Breast epithelium (tissue), 4 donors: Measurements from ENCODE around the gene NAV2. TPM values are rescaled to one million over a fixed set of nuclear protein-coding genes. Genes with fewer than 3 reads are reported as not detected.

Experiments used
- DNase-seq, 2 donors: peaks; one replicate each; pipeline ENCODE4 v3.0.0-alpha.2; 2019; ENCODE audit warnings: low spot score in 2 of 2
- H3K27ac ChIP-seq, 2 donors: fragments of 200-600 bp; sonication (generic) in 1 of 2; one replicate each; pipeline ENCODE4 v1.5.1; 2016 to 2019; ENCODE audit warnings: mild to moderate bottlenecking in 1 of 2
- H3K27me3 ChIP-seq, 2 donors: fragments of 200-600 bp; sonication (generic) in 1 of 2; one replicate each; pipeline versions ENCODE4 v1.5.1 to v1.6.0; 2017 to 2019; ENCODE audit warnings: control low read depth in 1 of 2, mild to moderate bottlenecking in 1 of 2
- H3K36me3 ChIP-seq: fragments of 200-600 bp; one replicate; pipeline ENCODE4 v1.5.1; 2019
- H3K4me1 ChIP-seq, 2 donors: fragments of 200-600 bp; sonication (generic); one replicate each; pipeline ENCODE4 v1.5.1; 2016 to 2019; ENCODE audit warnings: control low read depth in 1 of 2
- H3K4me3 ChIP-seq, 3 donors: fragments of 200-600 bp; sonication (generic); 1 replicate in 2 of 3; 2 replicates in 1 of 3; pipeline ENCODE4 v1.5.1; 2016 to 2019; ENCODE audit warnings: mild to moderate bottlenecking in 3 of 3, moderate library complexity in 2 of 3
- H3K9me3 ChIP-seq, 2 donors: fragments of 200-600 bp; sonication (generic) in 1 of 2; one replicate each; pipeline ENCODE4 v1.5.1; 2016 to 2019; ENCODE audit warnings: control low read depth in 1 of 2
- POLR2A ChIP-seq: fragments of 450-650 bp; IDR thresholded peaks from one replicate; pipeline ENCODE4 v1.6.1; 2016; ENCODE audit warnings: antibody characterized with exemption, mild to moderate bottlenecking, moderate library complexity
- POLR2AphosphoS5 ChIP-seq, 3 donors: sonication (generic); formaldehyde crosslinking; IDR thresholded peaks; one replicate each; pipeline ENCODE4 v1.6.1; 2017; ENCODE audit warnings: antibody characterized with exemption in 3 of 3
- intact Hi-C: fragments of 100-400 bp; cut with DNase I; formaldehyde crosslinking; loops from one replicate; pipeline ENCODE4 v1.15.1; 2023; ENCODE audit warnings: low total_unique reads
- total RNA-seq, 3 donors: library from RNA; depleted of rRNA; stranded (reverse); fragments of >200 nt; gene quantifications; one replicate each; pipeline ENCODE4 v1.1.0, GENCODE V29; 2016
- TF ChIP-seq, protein P1 (sequence below), 3 donors: fragments of 450-650 bp; IDR thresholded peaks; one replicate each; pipeline ENCODE4 v1.5.1; 2016 to 2017; ENCODE audit warnings: antibody characterized with exemption in 3 of 3, mild to moderate bottlenecking in 3 of 3, moderate library complexity in 3 of 3

NAV2 gene
- total RNA-seq, 3 donors from 2014 or later = 28.2 to 61.8 (median 31.4) TPM

DNA sequence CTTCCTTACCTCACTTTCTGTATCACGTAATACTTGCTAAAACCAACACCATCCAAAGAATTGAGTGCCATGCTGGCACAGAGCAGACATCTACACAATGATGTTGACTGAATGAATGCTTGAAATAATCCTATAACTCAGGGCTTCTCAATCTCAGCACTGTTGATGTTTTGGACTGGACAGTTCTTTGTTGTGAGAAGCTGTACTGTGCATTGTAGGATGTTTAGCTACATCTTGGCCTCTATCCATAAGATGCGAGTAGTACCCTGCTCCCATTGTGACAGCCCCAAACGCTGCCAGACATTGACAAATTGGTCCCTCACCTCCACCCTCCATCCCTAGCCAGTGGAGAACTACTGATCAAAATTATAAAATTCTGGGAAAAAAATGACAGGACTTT lies 153.4 kb downstream of the NAV2 start:
- intact Hi-C loops = no loop called here
- Histone ChIP-seq H3K4me3 (no peak overlapping the region), H3K36me3 (no peaks in the 10 kb centered on the region), H3K27me3 (no peaks in the 10 kb centered on the region), H3K9me3 (no peaks in the 10 kb centered on the region), H3K27ac (no peak overlapping the region), H3K4me1 (peaks cover 0 to 12% of the 10 kb centered on the region in 2 donors)
- DNase-seq = no peak
- no peak for TF ChIP-seq POLR2AphosphoS5 (IDR thresholded peaks at IDR 0.05)

DNA sequence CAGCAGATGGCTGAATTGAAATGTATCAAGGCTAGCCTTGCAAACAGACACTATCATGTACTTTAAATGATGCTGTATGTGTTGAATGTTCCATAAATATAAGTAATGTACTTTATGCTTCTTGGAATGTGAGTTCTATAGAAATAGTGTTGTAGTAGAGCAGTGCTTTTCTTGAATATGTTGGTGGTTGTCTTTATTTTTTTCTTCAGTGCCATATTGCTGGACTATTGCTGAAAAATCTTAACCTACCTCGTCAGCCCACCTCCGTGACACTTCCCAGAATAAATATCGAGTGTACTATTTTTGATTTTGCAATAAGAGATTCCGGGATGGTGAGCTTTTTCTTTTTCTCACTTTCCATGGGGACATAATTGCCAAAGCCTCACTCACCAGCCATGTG lies 153.9 kb downstream of the NAV2 start:
- no peaks in the 10 kb centered on the region for H3K36me3 ChIP-seq
- H3K27me3 ChIP-seq = no peaks in the 10 kb centered on the region
- H3K9me3 ChIP-seq = no peaks in the 10 kb centered on the region
- DNase-seq = no peak
- intact Hi-C loops = no loop called here
- H3K4me1 ChIP-seq = peaks cover 0 to 12% of the 10 kb centered on the region in 2 donors
- H3K27ac ChIP-seq = no peak overlapping the region
- no peak for TF ChIP-seq POLR2A
- TF ChIP-seq POLR2AphosphoS5 (IDR thresholded peaks at IDR 0.05) = no peak
- TF ChIP-seq, protein P1, sequence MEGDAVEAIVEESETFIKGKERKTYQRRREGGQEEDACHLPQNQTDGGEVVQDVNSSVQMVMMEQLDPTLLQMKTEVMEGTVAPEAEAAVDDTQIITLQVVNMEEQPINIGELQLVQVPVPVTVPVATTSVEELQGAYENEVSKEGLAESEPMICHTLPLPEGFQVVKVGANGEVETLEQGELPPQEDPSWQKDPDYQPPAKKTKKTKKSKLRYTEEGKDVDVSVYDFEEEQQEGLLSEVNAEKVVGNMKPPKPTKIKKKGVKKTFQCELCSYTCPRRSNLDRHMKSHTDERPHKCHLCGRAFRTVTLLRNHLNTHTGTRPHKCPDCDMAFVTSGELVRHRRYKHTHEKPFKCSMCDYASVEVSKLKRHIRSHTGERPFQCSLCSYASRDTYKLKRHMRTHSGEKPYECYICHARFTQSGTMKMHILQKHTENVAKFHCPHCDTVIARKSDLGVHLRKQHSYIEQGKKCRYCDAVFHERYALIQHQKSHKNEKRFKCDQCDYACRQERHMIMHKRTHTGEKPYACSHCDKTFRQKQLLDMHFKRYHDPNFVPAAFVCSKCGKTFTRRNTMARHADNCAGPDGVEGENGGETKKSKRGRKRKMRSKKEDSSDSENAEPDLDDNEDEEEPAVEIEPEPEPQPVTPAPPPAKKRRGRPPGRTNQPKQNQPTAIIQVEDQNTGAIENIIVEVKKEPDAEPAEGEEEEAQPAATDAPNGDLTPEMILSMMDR (IDR thresholded peaks at IDR 0.05) = no peak
- H3K4me3 ChIP-seq = no peak overlapping the region

DNA sequence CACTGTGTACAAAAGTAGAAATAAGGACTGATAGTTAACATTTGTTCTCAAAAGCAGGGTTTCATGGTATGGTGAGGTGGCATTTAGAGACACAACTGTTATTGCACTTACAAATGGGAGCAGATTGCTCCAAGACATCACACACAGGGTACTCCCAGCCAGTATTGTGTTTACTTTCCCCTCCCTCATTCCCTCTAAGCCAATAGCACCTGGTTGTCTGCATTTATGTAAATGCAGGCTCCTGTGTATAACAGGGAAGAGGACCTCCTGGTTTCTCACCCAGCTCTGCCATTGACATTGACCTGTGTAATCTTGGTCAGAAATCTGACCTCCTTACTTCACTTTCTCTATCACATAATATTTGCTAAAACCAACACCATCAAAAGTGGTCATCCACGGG lies 154.4 kb downstream of the NAV2 start:
- no peaks in the 10 kb centered on the region for H3K36me3 ChIP-seq
- H3K27me3 ChIP-seq = no peaks in the 10 kb centered on the region
- DNase-seq = no peak
- TF ChIP-seq, protein P1 (IDR thresholded peaks at IDR 0.05) = no peak
- H3K27ac ChIP-seq = no peak overlapping the region
- H3K4me3 ChIP-seq = no peak overlapping the region
- H3K4me1 ChIP-seq = peaks cover 0 to 12% of the 10 kb centered on the region in 2 donors
- intact Hi-C loops = no loop called here
- H3K9me3 ChIP-seq = no peaks in the 10 kb centered on the region

DNA sequence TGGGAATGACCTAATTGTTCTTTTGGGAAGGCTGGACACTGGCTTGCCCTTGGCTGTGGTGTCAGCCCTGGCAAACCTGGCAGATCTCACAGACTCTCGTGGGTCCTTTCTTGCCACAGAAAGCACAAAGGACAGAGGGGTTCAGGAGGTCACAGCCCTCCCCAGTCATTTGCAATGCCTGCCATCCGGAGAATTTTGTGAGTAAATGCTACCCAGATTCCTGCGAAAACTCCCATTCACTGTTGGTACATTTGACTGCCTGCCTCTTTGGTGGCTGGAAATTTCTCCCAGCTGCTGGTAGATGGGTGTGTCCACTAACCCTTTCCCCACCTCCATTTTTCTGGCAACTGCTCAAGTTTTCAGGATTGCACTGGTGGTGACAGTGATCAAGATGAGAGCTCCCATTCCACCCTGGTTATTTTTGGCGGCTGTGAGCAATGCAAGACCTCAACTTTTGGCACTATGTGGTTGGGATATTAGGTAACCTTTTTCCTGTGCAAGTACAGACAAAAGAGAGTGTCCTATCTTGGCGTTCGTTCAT lies 155.7 kb downstream of the NAV2 start:
- Histone ChIP-seq H3K36me3 (no peaks in the 10 kb centered on the region), H3K27ac (peak overlapping the region; percentile 43 to 68), H3K27me3 (no peaks in the 10 kb centered on the region), H3K4me1 (peaks cover 0 to 12% of the 10 kb centered on the region in 2 donors), H3K4me3 (no peak overlapping the region), H3K9me3 (no peaks in the 10 kb centered on the region)
- DNase-seq = peak; percentile 56 to 81
- no peak for TF ChIP-seq POLR2A
- no peak for TF ChIP-seq POLR2AphosphoS5 (IDR thresholded peaks at IDR 0.05)
- TF ChIP-seq, protein P1 (IDR thresholded peaks at IDR 0.05) = no peak
- intact Hi-C loops = no loop called here

DNA sequence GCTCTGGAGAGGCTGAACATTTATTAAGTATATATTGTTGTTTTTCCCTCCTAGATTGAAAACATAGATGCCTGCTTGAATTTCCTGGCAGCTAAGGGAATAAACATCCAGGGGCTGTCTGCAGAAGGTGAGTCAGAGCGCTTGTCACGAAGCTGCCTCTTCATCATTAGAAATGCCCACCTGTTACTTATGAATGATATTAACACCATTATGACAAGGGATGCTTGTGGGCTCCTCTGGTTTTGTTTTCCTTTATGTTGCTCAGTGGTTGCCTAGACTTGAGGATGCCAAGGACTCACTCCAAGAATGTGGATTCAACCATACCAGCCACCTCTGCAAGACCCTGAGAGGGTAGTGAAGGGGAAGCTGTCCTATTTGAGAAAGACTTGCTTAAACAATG lies 156.2 kb downstream of the NAV2 start:
- no peak for TF ChIP-seq POLR2A
- TF ChIP-seq, protein P1 (IDR thresholded peaks at IDR 0.05) = no peak
- H3K9me3 ChIP-seq = no peaks in the 10 kb centered on the region
- no peaks in the 10 kb centered on the region for H3K27me3 ChIP-seq
- no peak overlapping the region for H3K4me3 ChIP-seq
- intact Hi-C loops = no loop called here
- peak overlapping the region in 1 of 2 donors; percentile 43 for H3K27ac ChIP-seq
- H3K36me3 ChIP-seq = no peaks in the 10 kb centered on the region
- no peak for DNase-seq
- peaks cover 0 to 12% of the 10 kb centered on the region in 2 donors for H3K4me1 ChIP-seq

DNA sequence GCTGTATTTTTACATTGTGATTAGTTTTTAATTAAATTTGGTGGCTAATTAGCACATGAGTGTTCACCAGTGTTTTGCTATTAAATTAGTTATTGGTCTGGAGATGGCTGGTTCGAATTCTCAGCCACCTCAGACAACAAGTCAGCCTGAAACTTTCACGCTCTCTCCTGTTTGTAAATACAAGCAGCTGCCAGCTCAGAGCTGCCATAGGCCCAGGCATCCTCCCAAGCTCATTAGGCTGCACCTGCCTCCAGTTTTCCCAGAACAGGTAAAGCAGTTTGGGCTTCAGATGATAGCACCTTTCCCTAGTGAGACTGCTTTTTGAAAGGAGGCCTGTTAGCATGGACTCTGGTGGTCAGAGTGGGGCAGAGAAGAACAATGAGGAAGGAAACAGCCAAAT lies 156.8 kb downstream of the NAV2 start:
- Histone ChIP-seq H3K4me3 (no peak overlapping the region), H3K27me3 (no peaks in the 10 kb centered on the region), H3K36me3 (no peaks in the 10 kb centered on the region), H3K9me3 (no peaks in the 10 kb centered on the region), H3K27ac (peak overlapping the region; percentile 43 to 49), H3K4me1 (peaks cover 0 to 12% of the 10 kb centered on the region in 2 donors)
- intact Hi-C loops = no loop called here
- no peak for DNase-seq
- TF ChIP-seq, protein P1 (IDR thresholded peaks at IDR 0.05) = no peak
- TF ChIP-seq POLR2AphosphoS5 (IDR thresholded peaks at IDR 0.05) (no peak), POLR2A (no peak)
